Body of pancreas (tissue), 4 donors: Measurements from ENCODE around the gene ZC3H7B.

Source experiments
- CTCF ChIP-seq, 7 experiments: fragments of 450-650 bp in 4 of 7; fragments of 200-600 bp in 3 of 7; sonication (generic) in 3 of 7; IDR thresholded peaks; one replicate each; pipeline ENCODE4 v1.5.1; 2016 to 2019; ENCODE audit warnings: antibody characterized with exemption in 7 of 7
- POLR2A ChIP-seq, 3 donors: fragments of 450-650 bp; IDR thresholded peaks; one replicate each; pipeline ENCODE4 v1.6.1; 2016; ENCODE audit warnings: antibody characterized with exemption in 3 of 3, mild to moderate bottlenecking in 2 of 3

- peak in 5 of 7 experiments; percentile 15 to 54 (median 45) for TF ChIP-seq CTCF (IDR thresholded peaks at IDR 0.05)
- TF ChIP-seq POLR2A (IDR thresholded peaks at IDR 0.05) = peak; percentile 68 to 92 (median 92)
Observed at GRCh38 chr22:41285820-41286638, 15.3 kb upstream of the ZC3H7B start, which contains the start of gene RANGAP1.
